Measurements from ENCODE around the gene CSHL1. TPM values are rescaled to one million over a fixed set of nuclear protein-coding genes. Genes with fewer than 3 reads are reported as not detected.

The CSHL1 gene
- total RNA-seq, 4 donors from 2014 or later, result not detected

GRCh38 chr17:63955232-63955631 lies 44.2 kb upstream of the CSHL1 start:
- Histone ChIP-seq H3K27ac (no peak overlapping the region), H3K36me3 (no peaks in the 10 kb centered on the region), H3K27me3 (peaks cover 7% of the 10 kb centered on the region), H3K4me1 (no peaks in the 10 kb centered on the region), H3K9me3 (no peaks in the 10 kb centered on the region), H3K4me3 (no peak overlapping the region)
- no peak for TF ChIP-seq CTCF (IDR thresholded peaks at IDR 0.05)
- TF ChIP-seq EP300 (IDR thresholded peaks at IDR 0.05), result no peak
- TF ChIP-seq POLR2AphosphoS5 (IDR thresholded peaks at IDR 0.05), result no peak
- no peak for TF ChIP-seq POLR2A (IDR thresholded peaks at IDR 0.05)
- 74% methylated on average over 11 of the region's 11 CpGs for WGBS
- no peak for DNase-seq (ENCODE audit: low spot score in 2 of 2)

GRCh38 chr17:63954402-63955063 lies 43.5 kb upstream of the CSHL1 start:
- TF ChIP-seq POLR2AphosphoS5 (IDR thresholded peaks at IDR 0.05) (no peak), CTCF (IDR thresholded peaks at IDR 0.05) (no peak), EP300 (IDR thresholded peaks at IDR 0.05) (no peak)
- no peaks in the 10 kb centered on the region for H3K4me1 ChIP-seq
- H3K4me3 ChIP-seq, result no peak overlapping the region
- H3K27ac ChIP-seq, result no peak overlapping the region
- H3K27me3 ChIP-seq, result peaks cover 12% of the 10 kb centered on the region
- no peak for DNase-seq (ENCODE audit: low spot score in 2 of 2)
- H3K9me3 ChIP-seq, result no peaks in the 10 kb centered on the region
- 49% methylated on average over 7 of the region's 11 CpGs for WGBS
- H3K36me3 ChIP-seq, result no peaks in the 10 kb centered on the region

- H3K4me1 ChIP-seq, result peaks cover 5% of the 10 kb centered on the region
- no peaks in the 10 kb centered on the region for H3K36me3 ChIP-seq
- peaks cover 20% of the 10 kb centered on the region for H3K27me3 ChIP-seq
- no peak overlapping the region for H3K4me3 ChIP-seq
- H3K9me3 ChIP-seq, result no peaks in the 10 kb centered on the region
- 85% methylated on average over 29 of the region's 29 CpGs for WGBS
- DNase-seq (ENCODE audit: low spot score in 2 of 2), result no peak
- H3K27ac ChIP-seq, result no peak overlapping the region
- TF ChIP-seq POLR2A (IDR thresholded peaks at IDR 0.05) (no peak), CTCF (IDR thresholded peaks at IDR 0.05) (peak in 1 of 2 donors; percentile 41), EP300 (IDR thresholded peaks at IDR 0.05) (no peak), POLR2AphosphoS5 (IDR thresholded peaks at IDR 0.05) (no peak)
Measured at GRCh38 chr17:63950940-63951907, 40.2 kb upstream of the CSHL1 start.

GRCh38 chr17:63949576-63950250 lies 38.7 kb upstream of the CSHL1 start:
- 62% methylated on average over 16 of the region's 18 CpGs for WGBS

More at GRCh38 chr17:63949576-63950250, 38.7 kb upstream of the CSHL1 start:
- Histone ChIP-seq H3K4me1 (peaks cover 5% of the 10 kb centered on the region), H3K27me3 (peaks cover 20% of the 10 kb centered on the region), H3K36me3 (no peaks in the 10 kb centered on the region), H3K9me3 (no peaks in the 10 kb centered on the region), H3K4me3 (no peak overlapping the region), H3K27ac (no peak overlapping the region)
- TF ChIP-seq POLR2A (IDR thresholded peaks at IDR 0.05) (no peak), POLR2AphosphoS5 (IDR thresholded peaks at IDR 0.05) (no peak), CTCF (IDR thresholded peaks at IDR 0.05) (no peak), EP300 (IDR thresholded peaks at IDR 0.05) (no peak)
- no peak for DNase-seq (ENCODE audit: low spot score in 2 of 2)

Measured in suprapubic skin (tissue), 4 donors.